ENCODE data around the gene E2F4. TPM values are rescaled to one million over a fixed set of nuclear protein-coding genes. Genes with fewer than 3 reads are reported as not detected.

The E2F4 gene
- total and polyA plus RNA-seq, 2 of the 8 experiments (the other 6 are each of a cell fraction or from before 2014, with no cell fraction given): 79.9 to 157 TPM

- H3K9ac ChIP-seq (replicated peaks in 1 of 4; ENCODE audit: extremely low read depth in 1 of 4, low read depth in 3 of 4, low read length in 3 of 4): peak overlapping the region; percentile 55 to 89 (median 82)
- no peak overlapping the region; the same call in 1 of the 2 replicates for H2BK5ac ChIP-seq (ENCODE audit: low read depth, low read length)
- no peak overlapping the region for H2BK20ac ChIP-seq (ENCODE audit: low read length)
- peaks cover 5% of the 10 kb centered on the region for H3K23me2 ChIP-seq (ENCODE audit: low read depth, low read length)
- FAIRE-seq (no peak), DNase-seq (ENCODE audit: low read depth in 1 of 2, low spot score in 2 of 2) (no peak)
- H3K79me1 ChIP-seq (ENCODE audit: low read depth, low read length): no peaks in the 10 kb centered on the region; the same call in 1 of the 2 replicates
- ChIA-PET POLR2A (ENCODE audit: partially characterized antibody) (interaction anchor here (0.9 to 2.7 kb wide), 12 partner anchors 9 to 38 kb away, joined by 3 to 22 read pairs (median 8); partner anchors contain the start of genes EXOC3L1 and FHOD1), CTCF (ENCODE audit: partially characterized antibody) (interaction anchor here (0.5 to 3.9 kb wide), 17 partner anchors 8 to 298 kb away, joined by 3 to 25 read pairs (median 5); partner anchors contain the start of genes ELMO3 and NOL3)
- no peaks in the 10 kb centered on the region for H3K9me3 ChIP-seq (ENCODE audit: insufficient read depth in 2 of 2, low read depth in 1 of 2, low read length in 1 of 2)
- no peak overlapping the region for H3K4ac ChIP-seq (replicated peaks; ENCODE audit: insufficient read length, low read depth, low read length)
- no peak overlapping the region for H4K91ac ChIP-seq (replicated peaks; ENCODE audit: insufficient read length, low read length)
- no peak overlapping the region for H2BK15ac ChIP-seq (ENCODE audit: low read length)
- no peak overlapping the region for H3K23ac ChIP-seq (ENCODE audit: insufficient read length)
- H3K36me3 ChIP-seq (ENCODE audit: control insufficient read depth in 2 of 4, insufficient read depth in 4 of 4, low read length in 3 of 4): peaks cover 17 to 36% (median 32%) of the 10 kb centered on the region in 4 experiments; a peak in 7 of 8 replicates
- peak overlapping the region; percentile 83 to 96 (median 94) for H3K4me3 ChIP-seq (ENCODE audit: extremely low read depth in 1 of 4, insufficient read depth in 2 of 4, low read depth in 3 of 4, low read length in 4 of 4)
- H2AK5ac ChIP-seq (ENCODE audit: low read depth, low read length): no peak overlapping the region
- H4K8ac ChIP-seq (ENCODE audit: extremely low read depth, insufficient read depth, low read length): peak overlapping the region; percentile 98; the same call in 1 of the 2 replicates
- no peak overlapping the region for H4K5ac ChIP-seq (ENCODE audit: insufficient read length, low read depth, low read length)
- H3K79me2 ChIP-seq (ENCODE audit: control insufficient read depth in 1 of 2, insufficient read depth in 2 of 2, low read length in 2 of 2): peaks cover 0 to 13% of the 10 kb centered on the region in 2 experiments; a peak in 2 of 4 replicates
- peaks cover 3 to 14% of the 10 kb centered on the region in 2 experiments for H4K20me1 ChIP-seq (replicated peaks in 1 of 2; ENCODE audit: control insufficient read depth in 1 of 2, insufficient read depth in 2 of 2, low read length in 2 of 2)
- peaks cover 0 to 6% (median 3%) of the 10 kb centered on the region in 4 experiments; a peak in 3 of 7 replicates for H3K4me1 ChIP-seq (replicated peaks in 1 of 4; ENCODE audit: control insufficient read depth in 3 of 4, insufficient read depth in 4 of 4, low read length in 3 of 4)
- no peak overlapping the region; the same call in 1 of the 2 replicates for H2BK12ac ChIP-seq (ENCODE audit: low read depth, low read length)
- peak overlapping the region; percentile 74 to 82 for H3K4me2 ChIP-seq (ENCODE audit: insufficient read depth in 1 of 2, low read depth in 2 of 2, low read length in 2 of 2)
- peak overlapping the region; percentile 74 for H3K27ac ChIP-seq (ENCODE audit: low read depth, low read length)
- H2BK120ac ChIP-seq (replicated peaks; ENCODE audit: low read depth, low read length): no peak overlapping the region
- no peak overlapping the region for H3K56ac ChIP-seq (replicated peaks; ENCODE audit: insufficient read length, low read depth, low read length)
- 35% methylated on average over 12 of the region's 12 CpGs; no CpG with 5 or more reads in 1 of the 2 experiments for WGBS, 2 experiments (ENCODE audit: extremely low coverage in 1 of 2, insufficient coverage in 1 of 2, insufficient read length in 1 of 2, insufficient replicate concordance in 2 of 2, low coverage in 1 of 2, low lambda C conversion rate in 2 of 2, missing lambda C conversion rate in 1 of 2)
- no peak overlapping the region for H2AFZ ChIP-seq (ENCODE audit: low read length)
- no peaks in the 10 kb centered on the region; a peak in 4 of 7 replicates for H3K27me3 ChIP-seq (replicated peaks in 1 of 4; ENCODE audit: control insufficient read depth in 3 of 4, extremely low read depth in 1 of 4, insufficient read depth in 3 of 4, low read length in 3 of 4)
- no peak overlapping the region for H3K14ac ChIP-seq (ENCODE audit: insufficient read length)
- H3K18ac ChIP-seq (ENCODE audit: extremely low read depth, low read length): no peak overlapping the region
- TF ChIP-seq CTBP2 (IDR thresholded peaks at IDR 0.05; ENCODE audit: borderline replicate concordance, insufficient read depth, insufficient read length, low read length) (no peak), ZNF274 (IDR thresholded peaks at IDR 0.05; ENCODE audit: borderline replicate concordance, extremely low read depth, low read length) (no peak), TAF1 (IDR thresholded peaks at IDR 0.05; ENCODE audit: low read depth, low read length) (no peak), ATF3 (IDR thresholded peaks at IDR 0.05; ENCODE audit: insufficient read depth, low read depth, low read length) (no peak), JUND (IDR thresholded peaks at IDR 0.05; ENCODE audit: low read length) (no peak), CREB1 (IDR thresholded peaks at IDR 0.05) (no peak), BACH1 (IDR thresholded peaks at IDR 0.05; ENCODE audit: low read length) (no peak), TBP (IDR thresholded peaks at IDR 0.05; ENCODE audit: low read depth, low read length) (no peak), CEBPB (IDR thresholded peaks at IDR 0.05; ENCODE audit: low read depth, low read length) (no peak), SIX5 (IDR thresholded peaks at IDR 0.05; ENCODE audit: low read depth, low read length) (no peak), PHF8 (conservative IDR thresholded peaks at IDR 0.05; ENCODE audit: low read depth, low read length) (no peak), RBBP5 (IDR thresholded peaks at IDR 0.05; ENCODE audit: borderline replicate concordance, low read depth, low read length) (no peak), SRF (IDR thresholded peaks at IDR 0.05; ENCODE audit: low read depth, low read length) (no peak), NRF1 (IDR thresholded peaks at IDR 0.05; ENCODE audit: low read depth, low read length) (no peak), SP1 (IDR thresholded peaks at IDR 0.05; ENCODE audit: low read depth, low read length) (no peak)
These were observed 35.6 kb downstream of the E2F4 start for GRCh38 chr16:67227567-67227921.
